CD8-positive, alpha-beta memory T cell (primary cell): ENCODE data around the gene ING1. TPM values are rescaled to one million over a fixed set of nuclear protein-coding genes. Genes with fewer than 3 reads are reported as not detected.
"Not testable (repeated sequence)": the region's sequence is repeated elsewhere in the genome, so short reads cannot be mapped to it uniquely, and the experiment has no call there.

ENCODE experiments used
- CTCF ChIA-PET: fragments of 350-600 bp; sonication (Branson Sonifier 250); formaldehyde crosslinking; loops from one replicate; lab custom pipeline; 2021; ENCODE audit warnings: antibody characterized with exemption; lab: Charles Lee
- POLR2A ChIA-PET: fragments of 350-600 bp; sonication (Branson Sonifier 250); formaldehyde crosslinking; loops from one replicate; lab custom pipeline; 2021; ENCODE audit warnings: antibody characterized with exemption; lab: Charles Lee
- DNase-seq, 5 donors: peaks; one replicate each; pipeline versions ENCODE4 v3.0.0 to v3.0.0-alpha.2; 2020 to 2022; ENCODE audit warnings: mixed read lengths in 1 of 5
- H3K27ac ChIP-seq: one replicate; pipeline ENCODE4 v1.7.0; 2013; ENCODE audit warnings: low read depth, mild to moderate bottlenecking, low read length, moderate library complexity
- H3K27me3 ChIP-seq: 2 replicates; pipeline ENCODE4 v1.7.0; 2013; ENCODE audit warnings: low read length, mild to moderate bottlenecking; ENCODE audit not compliant: insufficient read depth, poor library complexity, severe bottlenecking
- H3K36me3 ChIP-seq: 2 replicates; pipeline ENCODE4 v1.7.0; 2013; ENCODE audit warnings: mild to moderate bottlenecking, low read length, moderate library complexity; ENCODE audit not compliant: insufficient read depth
- H3K4me1 ChIP-seq: 2 replicates; pipeline ENCODE4 v1.7.0; 2013; ENCODE audit warnings: mild to moderate bottlenecking, low read length, moderate library complexity; ENCODE audit not compliant: insufficient read depth
- H3K4me3 ChIP-seq: 2 replicates; pipeline ENCODE4 v1.7.0; 2013; ENCODE audit warnings: mild to moderate bottlenecking, low read length
- H3K9me3 ChIP-seq: 2 replicates; pipeline ENCODE4 v1.7.0; 2013; ENCODE audit warnings: mild to moderate bottlenecking, low read length
- H3K27ac Mint-ChIP-seq, 8 donors: one replicate each; pipeline ENCODE4 v1.8.0; 2020 to 2021; ENCODE audit warnings: mixed read lengths in 8 of 8, mild to moderate bottlenecking in 6 of 8, inconsistent platforms in 3 of 8, moderate library complexity in 3 of 8
- H3K27me3 Mint-ChIP-seq, 2 donors: one replicate each; pipeline ENCODE4 v1.8.0; 2020 to 2021; ENCODE audit warnings: mixed read lengths in 2 of 2, mild to moderate bottlenecking in 1 of 2, moderate library complexity in 1 of 2
- H3K36me3 Mint-ChIP-seq, 3 donors: one replicate each; pipeline ENCODE4 v1.8.0; 2020 to 2021; ENCODE audit warnings: mixed read lengths in 3 of 3, inconsistent platforms in 1 of 3, mild to moderate bottlenecking in 1 of 3
- H3K4me1 Mint-ChIP-seq, 3 donors: one replicate each; pipeline ENCODE4 v1.8.0; 2020 to 2021; ENCODE audit warnings: mixed read lengths in 3 of 3, inconsistent platforms in 1 of 3, mild to moderate bottlenecking in 1 of 3
- H3K4me3 Mint-ChIP-seq, 7 donors: one replicate each; pipeline ENCODE4 v1.8.0; 2020 to 2021; ENCODE audit warnings: mixed read lengths in 7 of 7, mild to moderate bottlenecking in 6 of 7, moderate library complexity in 4 of 7, inconsistent platforms in 2 of 7
- H3K9me3 Mint-ChIP-seq, 5 donors: one replicate each; pipeline ENCODE4 v1.8.0; 2020 to 2022; ENCODE audit warnings: mixed read lengths in 5 of 5, mild to moderate bottlenecking in 3 of 5, moderate library complexity in 2 of 5, inconsistent platforms in 1 of 5
- polyA plus RNA-seq: library from polyadenylated mRNA; unstranded; fragments of 300-500 nt; fragmentation: Illumina TruSeq; gene quantifications from one replicate; pipeline ENCODE4 v1.2.3, GENCODE V29; 2021
- total RNA-seq, 2 experiments: library from RNA; stranded (reverse); gene quantifications; one replicate each; pipeline ENCODE4 v1.2.3, GENCODE V29; 2021

Gene ING1, protein sequence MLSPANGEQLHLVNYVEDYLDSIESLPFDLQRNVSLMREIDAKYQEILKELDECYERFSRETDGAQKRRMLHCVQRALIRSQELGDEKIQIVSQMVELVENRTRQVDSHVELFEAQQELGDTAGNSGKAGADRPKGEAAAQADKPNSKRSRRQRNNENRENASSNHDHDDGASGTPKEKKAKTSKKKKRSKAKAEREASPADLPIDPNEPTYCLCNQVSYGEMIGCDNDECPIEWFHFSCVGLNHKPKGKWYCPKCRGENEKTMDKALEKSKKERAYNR
- 10 to 100 TPM; 16.6 to 16.9 TPM for total RNA-seq
- 18.5 TPM for polyA plus RNA-seq

DNA sequence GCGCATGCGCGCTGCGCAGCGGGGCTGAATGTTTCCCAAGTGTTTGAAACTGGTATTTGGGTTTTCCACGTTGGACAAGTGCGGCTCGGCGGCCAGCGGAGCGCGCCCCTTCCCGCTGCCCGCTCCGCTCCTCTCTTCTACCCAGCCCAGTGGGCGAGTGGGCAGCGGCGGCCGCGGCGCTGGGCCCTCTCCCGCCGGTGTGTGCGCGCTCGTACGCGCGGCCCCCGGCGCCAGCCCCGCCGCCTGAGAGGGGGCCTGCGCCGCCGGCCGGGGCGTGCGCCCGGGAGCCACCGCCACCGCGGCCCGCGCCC is at the start of gene ING1:
Gene ING1, plus strand, starts transcription at position 59 of the 311 bp plus-strand sequence. CDS start 450 bp downstream, outside the sequence.
- no peak for DNase-seq
- Mint-ChIP-seq H3K27me3 (peaks cover 0 to 11% of the 10 kb centered on the region in 2 donors), H3K4me3 (peak within 1 kb of the TSS; percentile 95 to 100 (median 99)), H3K9me3 (peaks cover 0 to 6% (median 0%) of the 10 kb centered on the region in 5 donors), H3K36me3 (peaks cover 0 to 23% (median 0%) of the 10 kb centered on the region in 3 donors), H3K27ac (peak within 1 kb of the TSS; percentile 89 to 99 (median 97)), H3K4me1 (peaks cover 26 to 32% (median 32%) of the 10 kb centered on the region in 3 donors)
- peak within 1 kb of the TSS; percentile 99 for H3K27ac ChIP-seq
- peak within 1 kb of the TSS; percentile 99 for H3K4me3 ChIP-seq
- ChIA-PET POLR2A (interaction anchor here (2.2 kb wide), 2 partner anchors 8 to 201 kb away, joined by 16 to 26 read pairs; partner anchors contain the start of genes ANKRD10 and CARS2), CTCF (no interaction called here)
- no peaks in the 10 kb centered on the region for H3K36me3 ChIP-seq
- peaks cover 30% of the 10 kb centered on the region for H3K4me1 ChIP-seq
- H3K27me3 ChIP-seq, result no peaks in the 10 kb centered on the region
- H3K9me3 ChIP-seq, result no peaks in the 10 kb centered on the region

DNA sequence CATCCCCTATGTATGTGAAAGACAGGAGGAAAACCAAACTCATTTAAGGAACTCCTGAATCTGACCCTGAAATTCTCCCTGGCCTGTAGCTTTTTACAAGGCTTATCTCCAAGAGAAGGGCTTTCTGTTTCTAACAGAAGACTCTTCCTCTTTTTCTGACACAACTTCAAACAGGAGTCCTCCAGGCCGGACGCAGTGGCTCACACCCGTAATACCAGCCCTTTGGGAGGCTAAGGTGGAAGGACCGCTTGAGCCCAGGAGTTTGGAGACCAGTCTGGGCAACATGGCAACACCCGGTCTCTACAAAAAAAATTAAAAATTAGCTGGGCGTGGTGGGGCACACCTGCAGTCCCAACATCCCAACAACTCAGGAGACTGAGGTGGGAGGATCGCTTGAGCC is 49.5 kb upstream of the ING1 start:
- no peak overlapping the region for H3K27ac Mint-ChIP-seq
- Histone ChIP-seq H3K27ac (no peak overlapping the region), H3K4me3 (no peak overlapping the region), H3K36me3 (peaks cover 23% of the 10 kb centered on the region), H3K27me3 (no peaks in the 10 kb centered on the region), H3K9me3 (no peaks in the 10 kb centered on the region), H3K4me1 (no peaks in the 10 kb centered on the region)
- peaks cover 19 to 89% (median 33%) of the 10 kb centered on the region in 3 donors for H3K36me3 Mint-ChIP-seq
- no peak for DNase-seq
- H3K27me3 Mint-ChIP-seq, result no peaks in the 10 kb centered on the region
- CTCF ChIA-PET, result interaction anchor here (1.0 to 1.3 kb wide), 2 partner anchors 20 to 154 kb away, joined by 3 read pairs; no protein-coding TSS in a partner anchor
- H3K4me3 Mint-ChIP-seq, result no peak overlapping the region
- no peaks in the 10 kb centered on the region for H3K9me3 Mint-ChIP-seq
- POLR2A ChIA-PET, result no interaction called here
- H3K4me1 Mint-ChIP-seq, result peaks cover 4 to 12% (median 12%) of the 10 kb centered on the region in 3 donors

DNA sequence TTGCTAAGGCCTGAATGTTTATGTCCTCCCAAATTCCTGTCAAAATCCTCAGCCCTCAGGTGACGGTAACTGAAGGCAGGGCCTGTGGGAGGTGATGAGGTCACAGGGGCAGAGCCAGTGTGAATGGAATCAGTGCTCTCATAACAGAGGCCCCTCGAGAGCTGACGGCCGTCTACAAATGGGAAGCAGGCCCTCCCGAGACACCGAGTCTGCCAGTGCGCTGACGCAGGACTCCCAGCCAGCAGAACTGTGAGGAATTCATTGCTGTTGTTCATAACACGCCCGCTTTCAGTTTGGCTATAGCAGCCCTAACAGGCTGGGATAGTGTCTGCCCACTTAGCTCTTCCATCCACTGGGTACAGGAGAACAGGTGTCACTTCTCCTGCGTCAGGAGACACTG is 48.8 kb upstream of the ING1 start:
- ChIA-PET CTCF (no interaction called here), POLR2A (no interaction called here)
- Mint-ChIP-seq H3K27ac (no peak overlapping the region), H3K36me3 (peaks cover 16 to 90% (median 30%) of the 10 kb centered on the region in 3 donors), H3K4me3 (no peak overlapping the region), H3K4me1 (peaks cover 0 to 6% (median 6%) of the 10 kb centered on the region in 3 donors), H3K27me3 (no peaks in the 10 kb centered on the region), H3K9me3 (no peaks in the 10 kb centered on the region)
- peaks cover 23% of the 10 kb centered on the region for H3K36me3 ChIP-seq
- H3K27me3 ChIP-seq, result no peaks in the 10 kb centered on the region
- H3K4me3 ChIP-seq, result no peak overlapping the region
- no peaks in the 10 kb centered on the region for H3K9me3 ChIP-seq
- H3K4me1 ChIP-seq, result no peaks in the 10 kb centered on the region
- no peak overlapping the region for H3K27ac ChIP-seq
- no peak for DNase-seq

DNA sequence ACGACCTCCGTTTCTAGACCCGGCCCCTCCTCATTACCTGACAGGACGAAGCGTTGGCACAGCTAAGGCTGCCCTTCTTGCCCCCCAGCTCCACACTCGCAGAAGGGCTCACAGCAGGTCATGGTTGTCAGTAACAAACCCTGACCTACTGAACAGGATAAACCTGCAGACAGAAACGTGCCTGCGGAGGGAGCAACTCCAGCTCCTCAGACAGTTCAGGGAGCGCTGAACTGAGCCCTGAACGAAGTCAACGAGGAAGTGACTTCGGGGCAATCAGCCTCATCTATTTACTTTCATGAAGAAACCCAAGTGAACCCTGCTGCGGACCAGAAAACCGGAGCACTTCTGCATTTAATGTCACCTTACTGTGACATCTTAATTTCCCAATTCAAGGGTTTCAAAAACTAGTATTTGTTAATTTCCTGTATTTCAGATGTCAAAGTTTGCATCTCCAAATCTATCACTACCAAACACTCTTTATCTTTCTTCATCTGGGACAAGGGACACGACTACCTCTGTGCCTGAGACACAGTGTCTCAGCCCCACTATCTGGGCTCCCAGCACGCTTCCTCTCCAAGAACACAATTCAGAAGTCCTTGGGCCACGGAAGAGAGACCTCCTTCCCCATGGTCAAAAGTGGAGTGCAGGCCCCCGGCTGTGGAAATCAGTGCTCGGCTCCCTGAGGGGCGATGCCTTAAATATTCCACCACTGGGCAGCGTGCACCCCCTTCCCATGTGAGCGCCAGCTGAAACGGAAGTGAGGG is 47.8 kb upstream of the ING1 start:
- Histone ChIP-seq H3K27ac (no peak overlapping the region), H3K27me3 (no peaks in the 10 kb centered on the region), H3K4me1 (no peaks in the 10 kb centered on the region), H3K9me3 (no peaks in the 10 kb centered on the region), H3K4me3 (no peak overlapping the region), H3K36me3 (peaks cover 23% of the 10 kb centered on the region)
- H3K9me3 Mint-ChIP-seq, result no peaks in the 10 kb centered on the region
- POLR2A ChIA-PET, result no interaction called here
- CTCF ChIA-PET, result no interaction called here
- H3K27ac Mint-ChIP-seq, result peak overlapping the region in 2 of 8 donors; percentile 11 to 61
- H3K4me3 Mint-ChIP-seq, result no peak overlapping the region
- H3K27me3 Mint-ChIP-seq, result no peaks in the 10 kb centered on the region
- H3K4me1 Mint-ChIP-seq, result peaks cover under 1 to 2% (median under 1%) of the 10 kb centered on the region in 3 donors
- DNase-seq, result no peak
- peaks cover 10 to 93% (median 31%) of the 10 kb centered on the region in 3 donors for H3K36me3 Mint-ChIP-seq

DNA sequence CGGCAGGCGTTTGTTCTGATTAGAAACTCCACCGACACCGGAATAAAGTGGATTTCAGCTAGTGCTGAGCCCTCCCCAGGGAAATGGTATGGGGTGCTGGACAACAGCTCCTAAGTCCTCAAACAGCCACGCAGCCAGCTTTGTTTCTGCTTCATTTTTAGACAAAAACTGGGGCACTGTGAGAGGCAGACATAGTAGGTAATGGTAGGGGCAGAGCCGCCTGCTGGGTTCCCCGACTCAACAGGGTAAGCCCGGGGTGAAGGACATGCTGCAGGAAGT is 47.3 kb upstream of the ING1 start:
- Mint-ChIP-seq H3K4me1 (peaks cover 5 to 7% (median 5%) of the 10 kb centered on the region in 3 donors), H3K27me3 (no peaks in the 10 kb centered on the region), H3K36me3 (peaks cover 10 to 94% (median 35%) of the 10 kb centered on the region in 3 donors), H3K4me3 (no peak overlapping the region), H3K9me3 (no peaks in the 10 kb centered on the region), H3K27ac (no peak overlapping the region)
- Histone ChIP-seq H3K9me3 (no peaks in the 10 kb centered on the region), H3K36me3 (peaks cover 23% of the 10 kb centered on the region), H3K4me1 (no peaks in the 10 kb centered on the region), H3K27ac (no peak overlapping the region), H3K27me3 (no peaks in the 10 kb centered on the region), H3K4me3 (no peak overlapping the region)
- no peak for DNase-seq
- ChIA-PET CTCF (no interaction called here), POLR2A (no interaction called here)

DNA sequence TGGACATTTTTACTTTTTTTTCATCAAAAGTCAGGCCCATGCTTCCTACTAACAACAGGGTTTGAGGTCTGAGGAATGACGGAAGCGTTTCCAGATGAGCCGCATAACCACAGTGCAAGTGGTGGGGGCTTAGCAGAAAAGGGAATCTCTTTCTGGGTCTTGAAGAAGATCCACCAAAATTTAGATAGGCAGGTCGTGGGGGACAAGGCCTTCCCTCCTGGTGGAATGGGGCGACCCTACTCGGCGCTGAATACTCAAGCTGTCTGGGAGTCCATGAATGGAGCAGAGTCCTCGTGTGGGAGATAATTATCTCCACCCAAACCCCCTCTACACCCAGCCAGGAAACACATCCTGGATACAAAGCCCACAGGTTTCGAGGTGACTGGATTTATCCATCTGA is 44.5 kb upstream of the ING1 start:
- H3K4me1 ChIP-seq, result no peaks in the 10 kb centered on the region
- H3K36me3 Mint-ChIP-seq, result peaks cover 5 to 84% (median 24%) of the 10 kb centered on the region in 3 donors
- no peak for DNase-seq
- no peaks in the 10 kb centered on the region for H3K9me3 Mint-ChIP-seq
- H3K4me1 Mint-ChIP-seq, result peaks cover 17 to 27% (median 24%) of the 10 kb centered on the region in 3 donors
- POLR2A ChIA-PET, result no interaction called here
- CTCF ChIA-PET, result no interaction called here
- H3K27ac ChIP-seq, result no peak overlapping the region
- H3K36me3 ChIP-seq, result peaks cover 8% of the 10 kb centered on the region
- H3K27ac Mint-ChIP-seq, result no peak overlapping the region
- H3K4me3 ChIP-seq, result no peak overlapping the region
- no peaks in the 10 kb centered on the region for H3K27me3 Mint-ChIP-seq
- no peaks in the 10 kb centered on the region for H3K27me3 ChIP-seq
- H3K9me3 ChIP-seq, result no peaks in the 10 kb centered on the region
- H3K4me3 Mint-ChIP-seq, result no peak overlapping the region

DNA sequence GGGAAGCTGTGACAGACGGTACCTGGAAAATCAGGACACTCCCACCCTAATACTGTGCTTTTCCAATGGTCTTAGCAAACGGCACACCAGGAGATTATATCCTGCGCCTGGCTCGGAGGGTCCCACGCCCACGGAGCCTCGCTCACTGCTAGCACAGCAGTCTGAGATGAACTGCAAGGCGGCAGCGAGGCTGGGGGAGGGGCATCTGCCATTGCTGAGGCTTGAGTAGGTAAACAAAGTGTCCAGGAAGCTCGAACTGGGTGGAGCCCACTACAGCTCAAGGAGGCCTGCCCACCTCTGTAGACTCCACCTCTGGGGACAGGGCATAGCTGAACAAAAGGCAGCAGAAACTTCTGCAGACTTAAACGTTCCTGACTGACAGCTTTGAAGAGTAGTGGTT is 43.7 kb upstream of the ING1 start:
- H3K9me3 ChIP-seq, H3K27me3 Mint-ChIP-seq, DNase-seq, H3K4me3 ChIP-seq, POLR2A ChIA-PET, H3K4me3 Mint-ChIP-seq, CTCF ChIA-PET, H3K36me3 ChIP-seq, H3K4me1 ChIP-seq, H3K27me3 ChIP-seq, H3K9me3 Mint-ChIP-seq, H3K27ac ChIP-seq: not testable (repeated sequence)
- peaks cover 17 to 28% (median 27%) of the 10 kb centered on the region in 3 donors for H3K4me1 Mint-ChIP-seq
- H3K27ac Mint-ChIP-seq, result peak overlapping the region in 1 of 8 donors; percentile 88
- H3K36me3 Mint-ChIP-seq, result peaks cover 11 to 83% (median 26%) of the 10 kb centered on the region in 3 donors
